Glomerular visceral epithelial cell (primary cell): ENCODE measurements around the gene C3orf52.
"Not testable (repeated sequence)": the region's sequence is repeated elsewhere in the genome, so short reads cannot be mapped to it uniquely, and the experiment has no call there.

ENCODE experiments used
- DNase-seq: peaks from one replicate; pipeline ENCODE4 v3.0.0-alpha.2; 2016; ENCODE audit errors: extremely low spot score

C3orf52 gene, protein sequence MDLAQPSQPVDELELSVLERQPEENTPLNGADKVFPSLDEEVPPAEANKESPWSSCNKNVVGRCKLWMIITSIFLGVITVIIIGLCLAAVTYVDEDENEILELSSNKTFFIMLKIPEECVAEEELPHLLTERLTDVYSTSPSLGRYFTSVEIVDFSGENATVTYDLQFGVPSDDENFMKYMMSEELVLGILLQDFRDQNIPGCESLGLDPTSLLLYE

DNA sequence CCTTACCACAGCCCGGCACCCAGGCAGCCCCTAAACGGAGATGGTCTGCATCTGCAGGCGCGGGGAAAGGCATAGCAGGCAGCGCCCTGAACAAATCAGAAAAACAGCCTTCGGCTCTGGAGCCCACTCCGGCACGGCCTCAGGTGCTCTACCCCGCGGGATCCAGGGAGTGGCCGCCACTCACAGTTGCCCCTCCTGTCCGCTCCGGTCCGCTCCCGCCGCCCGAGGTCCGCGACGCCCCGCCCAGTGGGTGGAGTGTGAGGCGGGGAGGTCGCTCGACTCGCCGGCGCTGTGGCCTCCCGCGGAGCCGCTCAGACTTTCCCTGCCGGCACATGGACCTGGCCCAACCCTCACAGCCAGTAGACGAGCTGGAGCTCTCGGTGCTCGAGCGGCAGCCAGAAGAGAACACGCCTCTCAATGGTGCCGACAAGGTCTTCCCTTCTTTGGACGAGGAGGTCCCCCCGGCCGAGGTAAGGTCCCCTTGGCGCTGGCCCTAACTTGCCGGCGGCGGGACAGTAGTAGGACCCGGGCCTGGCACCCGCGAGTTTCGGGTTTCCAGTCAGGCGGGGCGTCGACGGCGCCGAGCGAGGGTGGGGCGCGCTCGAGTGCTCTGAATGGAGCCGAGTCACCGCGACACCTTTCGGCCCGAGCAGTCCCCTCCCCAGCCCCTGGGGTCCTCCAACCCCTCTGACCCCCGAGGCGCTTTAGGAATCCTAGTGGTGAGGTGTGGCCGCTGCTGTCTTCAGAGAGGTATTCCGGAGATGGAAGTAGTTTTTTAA lies at the start of gene C3orf52:
Gene C3orf52, plus strand, starts transcription at position 314 of the 779 bp plus-strand sequence. Its CDS starts 19 bp downstream, at position 333.
- peak; percentile 88 for DNase-seq

DNA sequence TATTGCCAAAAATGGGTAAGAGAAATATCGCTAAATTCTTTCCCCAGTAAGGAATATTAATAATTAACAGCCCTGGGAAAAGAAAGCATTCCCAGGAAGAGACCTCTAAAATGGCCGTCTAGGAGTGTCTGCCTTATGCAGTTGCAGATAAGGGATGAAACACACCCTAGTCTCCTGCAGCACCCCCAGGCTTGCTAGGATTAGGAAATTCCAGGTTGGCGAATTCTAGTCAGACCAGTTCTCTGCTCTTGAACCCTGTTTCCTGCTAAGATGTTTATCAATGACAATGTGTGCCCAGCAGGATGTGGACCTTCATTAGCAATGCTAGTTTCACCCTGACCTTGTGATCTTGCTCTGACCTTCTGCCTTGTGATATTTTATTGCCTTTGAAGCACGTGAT lies 49.0 kb upstream of the C3orf52 start:
- DNase-seq: not testable (repeated sequence)

DNA sequence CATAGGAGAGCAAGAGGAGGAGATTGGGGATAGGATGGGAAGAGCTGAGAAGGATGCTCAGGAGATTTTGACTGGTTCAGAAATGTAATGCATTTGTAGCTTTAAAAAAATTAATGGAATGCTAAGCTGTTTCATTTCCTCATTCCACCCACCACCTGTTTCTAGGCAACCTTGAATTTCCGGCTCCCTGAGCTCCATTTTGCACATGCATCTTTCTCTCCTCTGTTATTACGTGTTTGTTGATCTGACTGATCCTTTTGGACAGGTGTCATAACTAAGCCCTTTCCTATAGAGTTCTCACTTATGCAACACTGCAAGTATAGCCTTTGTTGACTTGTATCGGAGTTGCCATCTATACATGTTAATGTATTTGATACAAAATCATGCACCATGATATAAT lies 47.3 kb upstream of the C3orf52 start:
- DNase-seq: peak; percentile 54

DNA sequence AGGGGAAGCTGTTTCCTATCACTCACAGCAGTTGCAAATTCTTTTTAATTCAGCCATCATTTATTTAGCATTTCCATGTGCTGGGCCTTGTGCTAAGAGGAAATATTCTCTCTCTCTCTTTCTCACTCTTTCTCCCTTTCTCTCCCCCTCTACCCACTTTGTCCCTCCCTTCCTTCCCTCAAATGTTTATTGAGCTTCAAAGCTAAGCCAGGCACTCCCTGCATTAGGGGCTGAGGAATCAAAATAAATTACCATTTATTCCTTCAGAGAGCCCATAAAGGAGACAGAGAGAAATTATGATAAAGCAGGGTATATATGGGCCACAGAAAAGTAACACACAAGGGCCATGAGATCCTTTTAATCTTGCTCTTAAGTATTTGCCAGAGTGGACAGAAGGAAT lies 44.9 kb upstream of the C3orf52 start:
- no peak for DNase-seq

DNA sequence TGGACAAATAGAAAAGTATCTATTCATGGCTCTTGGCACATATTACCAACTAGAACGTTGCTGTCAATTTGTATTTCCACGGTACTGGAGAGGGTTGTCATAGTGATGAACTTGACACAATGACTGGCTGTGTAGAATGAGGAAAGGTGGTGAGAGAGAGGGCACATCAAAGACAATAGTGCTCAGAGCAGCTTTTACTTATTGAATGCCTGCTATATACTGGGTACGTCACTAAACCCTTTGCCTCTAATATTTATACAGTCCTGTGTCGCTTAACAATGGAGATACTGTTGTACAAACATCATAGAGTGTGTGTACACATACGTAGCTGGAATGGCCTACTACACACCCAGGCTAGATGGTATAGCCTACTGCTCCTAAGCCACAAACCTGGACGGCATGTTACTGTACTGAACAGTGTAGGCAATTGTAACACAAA lies 43.3 kb upstream of the C3orf52 start:
- no peak for DNase-seq

DNA sequence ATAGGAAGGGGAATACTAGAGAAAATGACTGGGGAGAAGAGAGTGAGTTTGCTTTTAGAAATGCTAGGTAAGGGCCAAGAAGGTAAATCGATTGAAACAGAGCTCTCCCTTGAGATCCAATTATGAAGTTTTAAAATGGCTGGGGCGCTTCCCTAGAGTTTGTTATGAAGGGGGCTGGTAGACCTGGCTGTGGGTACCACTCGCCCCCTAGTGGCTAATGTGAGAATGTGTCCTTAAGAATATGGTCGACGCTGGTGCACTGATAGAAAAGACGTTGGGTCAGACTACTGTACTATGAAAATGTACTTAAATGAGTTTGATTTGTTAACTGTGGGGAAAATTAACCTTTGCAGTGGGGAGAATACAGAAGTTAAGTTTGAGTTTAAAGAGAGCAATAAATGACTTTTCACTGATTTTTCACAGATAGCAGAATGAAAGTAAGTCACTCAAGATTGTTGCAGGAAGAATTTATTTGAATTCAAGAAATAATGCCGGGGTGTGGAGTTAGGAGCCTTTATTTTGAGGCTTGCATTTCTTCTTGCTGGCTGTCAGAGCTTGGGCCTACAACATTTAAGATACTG lies 42.5 kb upstream of the C3orf52 start:
- DNase-seq: peak; percentile 73

DNA sequence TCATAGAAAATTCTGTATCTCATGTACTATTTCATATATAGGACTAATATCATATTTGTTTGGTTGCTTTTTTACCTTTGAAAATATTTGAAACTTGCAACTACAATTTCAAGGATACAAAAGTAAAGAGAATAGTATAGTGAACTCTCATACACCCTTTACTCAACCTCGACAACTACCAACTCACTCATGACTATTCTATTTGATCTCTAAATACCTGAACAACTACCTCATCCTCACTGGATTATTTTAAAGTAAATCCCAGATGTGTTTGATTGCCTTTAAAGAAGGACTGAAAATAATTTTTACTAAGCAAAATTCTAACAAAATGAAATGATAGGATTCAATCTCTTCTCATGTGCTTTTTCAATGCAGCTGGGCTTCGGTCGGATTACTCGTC lies 39.6 kb upstream of the C3orf52 start:
- DNase-seq: no peak

DNA sequence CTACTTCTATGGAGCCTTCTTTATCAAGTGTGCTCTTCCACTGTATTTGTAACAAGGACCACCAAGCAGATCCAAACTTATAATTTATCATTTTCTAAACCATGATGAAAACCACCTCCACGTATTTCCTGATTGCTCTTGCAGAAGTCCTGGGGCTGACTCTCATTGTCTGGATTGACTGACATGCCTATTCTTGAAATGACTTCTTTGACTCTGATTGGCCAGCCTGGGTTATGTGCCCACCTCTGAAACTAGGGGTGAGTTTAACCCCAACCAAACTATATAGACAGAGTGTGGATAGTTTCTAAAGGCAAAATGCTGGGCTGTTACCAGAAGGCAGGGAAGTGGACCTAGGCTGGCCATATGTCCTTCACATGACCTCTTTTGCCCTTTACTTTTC lies 38.9 kb upstream of the C3orf52 start:
- DNase-seq: no peak

DNA sequence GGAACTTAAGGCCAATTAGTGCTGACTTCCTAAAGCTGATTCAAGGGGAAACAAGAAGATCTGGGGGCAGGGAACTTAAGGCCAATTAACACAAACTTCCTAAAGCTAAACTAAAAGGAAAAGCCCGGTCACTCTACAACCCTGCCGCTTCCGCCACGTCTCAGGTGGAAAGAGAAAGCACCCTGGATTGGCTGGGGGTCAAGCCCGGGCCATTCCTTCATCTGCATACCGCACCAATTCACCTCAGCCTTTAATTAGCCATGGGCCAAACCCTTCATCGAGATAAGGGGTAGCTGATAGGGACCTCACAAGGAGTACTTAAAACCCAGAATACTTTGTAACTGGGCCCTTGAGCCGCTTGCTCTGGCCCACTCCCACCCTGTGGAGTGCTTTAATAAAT lies 37.3 kb upstream of the C3orf52 start:
- DNase-seq: no peak

DNA sequence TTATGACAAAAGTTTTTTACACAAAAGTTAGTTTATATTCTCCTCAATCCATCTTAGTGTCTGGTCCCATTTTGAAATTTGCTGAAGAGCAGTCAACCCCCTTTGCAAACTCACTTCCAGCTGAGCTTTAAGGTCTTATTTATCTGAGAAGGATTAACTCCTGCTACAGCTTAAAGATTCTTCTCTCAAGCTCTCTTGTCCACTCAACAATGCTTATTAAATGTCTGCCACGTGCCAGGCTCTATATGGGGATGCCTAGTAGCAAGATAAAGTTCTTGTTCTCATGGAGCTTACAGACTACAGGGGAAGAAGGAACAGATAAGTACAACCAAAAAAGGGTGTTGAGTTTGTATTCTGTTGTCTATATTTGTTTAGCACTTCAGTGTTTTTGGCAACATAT lies 33.0 kb upstream of the C3orf52 start:
- no peak for DNase-seq

DNA sequence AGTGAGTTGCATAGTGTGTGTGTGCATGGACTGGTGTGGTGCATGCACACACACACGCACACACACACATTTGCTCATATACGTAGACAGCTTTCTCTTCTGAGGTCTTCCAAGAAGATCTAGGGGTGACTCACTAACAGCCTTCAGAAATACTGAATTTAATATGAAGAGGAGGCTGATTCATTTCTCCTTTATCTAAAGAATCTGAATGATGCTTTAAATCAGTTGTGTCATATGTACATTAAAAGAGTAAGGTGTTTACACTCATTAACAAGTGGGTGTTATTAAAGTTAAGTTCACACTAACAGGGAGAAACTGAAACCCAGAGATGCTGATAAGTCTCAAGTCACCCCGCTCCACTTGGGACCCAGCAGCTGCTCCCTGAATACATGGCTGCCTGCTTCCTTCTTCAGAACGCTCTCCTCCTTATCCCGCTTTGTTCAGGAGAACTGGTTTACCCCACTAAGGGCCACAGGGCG lies 29.7 kb upstream of the C3orf52 start:
- DNase-seq: peak; percentile 28

DNA sequence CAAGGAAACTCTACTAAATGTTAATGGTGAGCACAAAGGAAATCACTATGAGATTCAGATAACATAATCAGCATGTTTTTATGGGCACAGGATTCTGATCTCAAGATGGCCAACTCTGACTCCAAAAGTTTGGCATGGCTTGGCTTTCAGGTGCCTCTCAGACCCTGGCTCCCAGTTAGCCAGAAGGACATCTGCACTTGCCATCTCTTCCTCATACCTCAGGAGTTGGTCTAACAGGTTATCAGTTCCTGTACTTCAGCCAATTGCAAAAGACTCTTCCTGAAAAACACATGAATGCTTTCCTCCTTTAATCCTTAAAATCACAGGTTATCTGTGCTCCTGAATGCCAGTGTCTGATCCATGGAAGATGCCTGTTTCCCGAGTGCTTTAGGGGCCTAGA lies 26.7 kb upstream of the C3orf52 start:
- no peak for DNase-seq

DNA sequence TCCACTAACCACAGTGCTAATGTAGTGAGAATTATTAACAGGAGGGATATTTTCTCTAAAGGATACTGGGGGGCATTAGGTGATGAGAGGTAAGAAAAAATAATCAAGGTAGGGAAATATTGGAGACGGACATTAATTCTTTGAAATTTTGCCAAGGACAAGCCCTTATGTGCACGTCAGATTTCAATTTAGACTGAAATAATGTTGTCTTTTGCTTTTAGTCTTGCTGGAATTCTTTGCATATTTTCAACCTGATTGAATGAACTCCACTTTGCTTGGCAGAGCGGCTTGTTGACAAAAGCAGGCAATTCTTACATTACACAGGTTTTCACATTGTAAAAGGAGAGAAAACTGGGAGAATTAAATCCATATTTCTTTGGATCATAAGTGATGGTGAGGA lies 25.0 kb upstream of the C3orf52 start:
- DNase-seq: peak; percentile 28

DNA sequence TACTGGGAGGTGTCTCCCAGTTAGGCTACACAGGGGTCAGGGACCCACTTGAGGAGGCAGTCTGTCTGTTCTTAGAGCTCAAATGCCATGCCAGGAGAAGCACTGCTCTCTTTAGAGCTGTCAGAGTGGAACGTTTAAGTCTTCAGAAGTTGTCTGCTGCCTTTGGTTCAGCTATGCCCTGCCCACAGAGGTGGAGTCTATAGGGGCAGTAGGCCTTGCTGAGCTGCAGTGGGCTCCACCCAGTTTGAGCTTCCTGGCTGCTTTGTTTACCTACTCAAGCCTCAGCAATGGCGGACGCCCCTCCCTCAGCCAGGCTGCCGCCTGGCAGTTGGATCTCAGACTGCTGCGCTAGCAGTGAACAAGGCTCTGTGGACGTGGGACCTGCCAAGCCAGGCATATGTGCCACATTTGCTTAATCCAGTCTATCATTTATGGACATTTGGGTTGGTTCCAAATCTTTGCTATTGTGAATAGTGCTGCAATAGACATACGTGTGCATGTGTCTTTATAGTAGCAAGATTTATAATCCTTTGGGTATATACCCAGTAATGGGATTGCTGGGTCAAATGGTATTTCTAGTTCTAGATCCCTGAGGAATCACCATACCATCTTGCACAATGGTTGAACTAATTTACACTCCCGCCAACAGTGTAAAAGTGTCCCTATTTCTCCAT lies 13.7 kb upstream of the C3orf52 start:
- not testable (repeated sequence) for DNase-seq

DNA sequence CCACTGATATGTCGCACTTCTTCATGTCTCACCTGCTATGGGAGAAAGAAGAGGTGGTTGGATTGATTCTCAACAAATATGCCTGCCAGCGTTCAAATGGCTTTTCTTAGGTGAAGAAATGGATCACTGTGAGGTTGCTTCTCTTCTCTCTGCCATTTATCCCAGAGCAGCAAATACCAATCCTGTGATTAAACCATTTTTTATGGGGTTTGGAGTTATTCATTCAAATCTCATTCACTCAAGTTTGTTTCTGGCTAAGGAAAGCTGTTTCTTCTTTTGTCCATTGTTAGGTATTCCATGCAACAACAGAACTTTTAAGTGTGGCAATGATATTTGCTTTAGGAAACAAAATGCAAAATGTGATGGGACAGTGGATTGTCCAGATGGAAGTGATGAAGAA lies 12.2 kb upstream of the C3orf52 start:
- DNase-seq: no peak

DNA sequence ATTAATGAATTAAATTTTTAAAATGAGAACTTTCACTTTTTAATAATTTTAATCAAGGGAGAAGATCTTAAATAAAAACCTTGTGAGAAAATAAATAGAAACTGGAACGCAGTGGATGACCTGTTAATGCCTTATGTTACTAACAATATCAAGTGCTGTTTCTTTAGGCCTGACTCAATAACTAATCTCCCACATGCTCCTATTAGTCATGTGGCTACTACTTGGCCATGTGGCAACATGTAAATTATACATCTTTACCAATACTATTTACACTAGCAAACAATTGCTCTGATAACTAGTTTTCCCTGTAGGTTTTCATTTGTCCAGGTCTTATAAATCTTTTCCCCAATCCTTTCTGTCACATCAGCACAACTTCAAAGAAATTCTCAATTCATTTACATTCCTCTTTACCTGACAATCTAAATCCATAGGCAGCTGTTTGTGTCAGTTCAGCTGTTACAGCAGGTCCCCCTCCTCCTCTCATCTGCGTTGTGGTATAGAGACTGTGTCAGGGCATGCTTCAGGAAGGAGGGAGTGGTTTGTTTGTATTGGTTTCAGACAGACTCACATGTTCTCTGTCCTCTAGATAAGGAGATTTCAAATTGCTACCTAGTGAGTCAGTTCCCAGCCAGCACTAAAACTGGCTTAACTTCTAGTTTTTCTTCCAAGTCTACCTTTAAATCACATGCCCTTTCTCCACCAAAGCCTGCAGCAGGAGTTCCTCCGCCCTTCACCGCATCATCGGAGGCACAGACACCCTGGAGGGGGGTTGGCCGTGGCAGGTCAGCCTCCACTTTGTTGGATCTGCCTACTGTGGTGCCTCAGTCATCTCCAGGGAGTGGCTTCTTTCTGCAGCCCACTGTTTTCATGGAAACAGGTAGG lies 11.3 kb upstream of the C3orf52 start:
- peak; percentile 86 for DNase-seq

DNA sequence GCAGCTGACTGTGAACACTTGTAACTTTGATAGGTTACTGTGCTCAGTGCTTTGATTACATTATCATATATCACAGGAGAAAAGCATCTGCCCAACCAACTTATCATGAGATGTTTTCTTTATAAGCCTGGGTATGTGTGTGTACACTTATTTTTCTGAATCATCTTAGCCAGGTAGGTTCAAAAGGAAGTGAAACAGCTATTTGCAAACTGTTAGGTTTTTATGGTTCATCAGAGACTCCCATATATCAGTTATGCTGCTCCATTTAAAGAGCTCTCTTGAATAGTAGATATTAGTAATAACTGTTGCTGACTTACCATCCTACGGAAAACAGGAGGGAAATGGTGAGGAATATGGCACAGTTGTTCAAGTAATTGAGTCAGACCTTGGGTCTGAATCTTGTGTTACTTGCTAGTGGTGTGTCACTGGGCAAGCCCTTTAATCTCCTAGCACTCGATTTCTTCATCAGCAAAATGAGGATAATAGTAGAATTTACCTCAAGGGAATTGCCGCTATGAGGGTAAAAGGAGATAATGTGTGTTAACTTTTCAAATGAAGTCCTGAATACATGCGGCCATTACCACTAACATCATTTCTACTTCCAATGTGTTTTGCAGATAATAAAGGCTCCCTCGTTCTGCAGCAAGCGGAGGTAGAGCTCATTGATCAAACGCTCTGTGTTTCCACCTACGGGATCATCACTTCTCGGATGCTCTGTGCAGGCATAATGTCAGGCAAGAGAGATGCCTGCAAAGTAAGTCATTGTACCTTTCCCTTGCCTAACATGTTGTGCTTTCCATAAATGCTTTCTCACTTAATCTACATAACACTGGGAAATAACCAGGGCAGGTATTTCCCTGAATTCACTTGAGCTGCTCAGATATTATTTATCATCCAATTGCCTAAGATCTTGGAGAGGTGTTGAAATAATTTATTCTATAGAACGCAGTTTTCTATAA lies 7.8 kb upstream of the C3orf52 start:
- no peak for DNase-seq

DNA sequence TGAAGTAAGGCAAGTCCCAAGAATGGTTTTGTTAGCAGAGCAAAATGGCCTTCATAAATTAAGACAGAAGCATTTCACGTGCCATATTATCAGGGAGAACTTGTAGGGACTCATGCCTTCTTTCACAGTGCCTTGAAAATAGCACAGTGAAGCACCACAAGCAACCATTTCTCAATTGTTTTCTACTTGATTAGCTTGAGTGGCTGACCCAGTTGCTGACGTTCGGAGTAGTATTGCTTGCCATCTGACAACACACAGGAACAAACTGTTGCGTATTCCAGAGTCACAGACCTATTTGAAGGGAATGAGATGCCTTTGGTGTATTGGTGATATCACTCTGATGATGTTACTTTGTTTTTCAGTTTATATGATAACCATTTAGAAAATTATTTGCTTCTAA lies 3.0 kb upstream of the C3orf52 start:
- no peak for DNase-seq

DNA sequence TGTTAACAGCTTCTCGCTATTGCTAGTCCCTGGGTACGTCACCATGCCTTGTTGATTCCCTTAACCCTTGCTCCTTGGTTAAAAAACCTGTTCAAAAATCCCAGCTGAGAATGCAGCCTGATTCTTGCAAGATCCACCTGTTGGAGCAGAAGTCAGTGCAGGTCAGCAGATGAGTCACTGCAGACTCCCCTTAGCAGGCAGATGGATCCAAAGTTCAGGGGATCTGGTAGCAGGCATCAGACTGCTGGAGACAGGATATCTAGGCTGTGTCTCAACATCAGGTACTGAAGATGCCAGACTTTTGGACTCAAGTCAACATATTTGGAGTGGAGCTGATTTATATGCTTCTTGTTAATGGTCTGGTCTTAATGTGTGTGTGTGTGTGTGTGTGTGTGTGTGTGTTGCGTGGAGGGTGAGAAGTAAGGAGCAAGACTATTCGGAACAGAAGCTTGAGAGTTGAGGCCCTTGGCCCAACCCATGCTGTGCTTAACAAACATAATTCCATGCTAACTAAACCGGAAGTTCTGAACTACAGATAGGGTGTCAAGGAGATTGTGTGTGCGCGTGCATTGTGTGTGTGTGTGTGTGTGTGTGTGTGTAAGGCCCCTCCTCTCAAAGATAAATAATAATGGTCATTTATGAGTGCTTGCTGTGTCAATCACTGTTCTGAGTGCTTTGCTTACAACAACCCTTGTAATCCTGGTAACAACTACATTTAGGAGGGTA lies 1.0 kb upstream of the C3orf52 start:
- no peak for DNase-seq

DNA sequence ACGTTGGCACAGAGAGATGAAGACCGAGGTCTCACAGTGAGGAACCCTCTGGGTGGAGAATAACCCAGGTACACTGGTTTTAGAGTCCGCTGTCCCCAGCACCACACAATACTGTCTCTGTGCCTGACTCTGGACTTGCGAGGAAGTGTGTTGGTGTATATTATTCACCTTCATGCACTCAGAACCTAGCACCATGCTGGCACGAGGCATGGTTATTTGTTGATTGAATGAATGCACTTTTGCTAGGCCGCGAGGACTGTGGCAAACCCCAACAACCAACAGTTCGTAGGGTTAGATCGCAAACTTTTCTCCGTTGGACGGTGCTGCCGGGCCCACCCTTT lies 484 bp upstream of the C3orf52 start:
- no peak for DNase-seq
